ENCODE results near the gene RBFOX2. TPM values are rescaled to one million over a fixed set of nuclear protein-coding genes. Genes with fewer than 3 reads are reported as not detected.
A peak's percentile ranks its signal among the peaks of the same experiment; 100 is the strongest.

The RBFOX2 gene
- total and polyA plus RNA-seq, 3 experiments from 2014 or later = 0.86 to 7.1 (median 6.1) TPM

- H3K4me1 Mint-ChIP-seq = no peaks in the 10 kb centered on the region
These were observed 157.9 kb downstream of the RBFOX2 start for GRCh38 chr22:35870517-35871293.

GRCh38 chr22:35868938-35869337 lies 159.7 kb downstream of the RBFOX2 start:
- no peak for DNase-seq
- no peaks in the 10 kb centered on the region for H3K4me1 Mint-ChIP-seq
- POLR2A ChIA-PET = no interaction called here

More at GRCh38 chr22:35870517-35871293, 157.9 kb downstream of the RBFOX2 start:
- Histone ChIP-seq H3K4me1 (ENCODE audit: insufficient read depth, low read length) (no peaks in the 10 kb centered on the region), H3K9me3 (ENCODE audit: low read length) (no peaks in the 10 kb centered on the region), H3K27ac (ENCODE audit: low read depth, low read length) (no peak overlapping the region), H3K36me3 (ENCODE audit: insufficient read depth, low read length) (no peaks in the 10 kb centered on the region), H3K27me3 (ENCODE audit: insufficient read depth, low read length, poor library complexity, severe bottlenecking) (no peaks in the 10 kb centered on the region), H3K4me3 (ENCODE audit: low read length) (no peak overlapping the region)
- Mint-ChIP-seq H3K27me3 (peaks cover 8 to 42% of the 10 kb centered on the region in 2 donors), H3K27ac (no peak overlapping the region), H3K4me3 (no peak overlapping the region), H3K36me3 (peaks cover 0 to 6% (median 0%) of the 10 kb centered on the region in 3 donors), H3K9me3 (peaks cover 0 to 5% (median 2%) of the 10 kb centered on the region in 5 donors)
- ChIA-PET CTCF (no interaction called here), POLR2A (no interaction called here)
- DNase-seq = no peak

GRCh38 chr22:35866651-35867050 lies 162.0 kb downstream of the RBFOX2 start:
- H3K36me3 Mint-ChIP-seq = no peaks in the 10 kb centered on the region
- Histone ChIP-seq H3K4me1 (ENCODE audit: insufficient read depth, low read length) (no peaks in the 10 kb centered on the region), H3K9me3 (ENCODE audit: low read length) (no peaks in the 10 kb centered on the region), H3K4me3 (ENCODE audit: low read length) (no peak overlapping the region), H3K27me3 (ENCODE audit: insufficient read depth, low read length, poor library complexity, severe bottlenecking) (no peaks in the 10 kb centered on the region), H3K27ac (ENCODE audit: low read depth, low read length) (no peak overlapping the region), H3K36me3 (ENCODE audit: insufficient read depth, low read length) (no peaks in the 10 kb centered on the region)
- ChIA-PET POLR2A (no interaction called here), CTCF (no interaction called here)
- H3K27me3 Mint-ChIP-seq = peaks cover 0 to 15% of the 10 kb centered on the region in 2 donors
- no peak for DNase-seq
- no peak overlapping the region for H3K27ac Mint-ChIP-seq
- no peak overlapping the region for H3K4me3 Mint-ChIP-seq
- H3K4me1 Mint-ChIP-seq = no peaks in the 10 kb centered on the region
- H3K9me3 Mint-ChIP-seq = no peaks in the 10 kb centered on the region

More at GRCh38 chr22:35868938-35869337, 159.7 kb downstream of the RBFOX2 start:
- Histone ChIP-seq H3K27me3 (ENCODE audit: insufficient read depth, low read length, poor library complexity, severe bottlenecking) (no peaks in the 10 kb centered on the region), H3K27ac (ENCODE audit: low read depth, low read length) (no peak overlapping the region), H3K9me3 (ENCODE audit: low read length) (no peaks in the 10 kb centered on the region), H3K4me3 (ENCODE audit: low read length) (no peak overlapping the region), H3K4me1 (ENCODE audit: insufficient read depth, low read length) (no peaks in the 10 kb centered on the region), H3K36me3 (ENCODE audit: insufficient read depth, low read length) (no peaks in the 10 kb centered on the region)
- CTCF ChIA-PET = no interaction called here
- H3K4me3 Mint-ChIP-seq = no peak overlapping the region
- peaks cover 7 to 29% of the 10 kb centered on the region in 2 donors for H3K27me3 Mint-ChIP-seq
- peaks cover 0 to 4% (median 0%) of the 10 kb centered on the region in 3 donors for H3K36me3 Mint-ChIP-seq
- H3K27ac Mint-ChIP-seq = no peak overlapping the region
- no peaks in the 10 kb centered on the region for H3K9me3 Mint-ChIP-seq

- H3K36me3 ChIP-seq (ENCODE audit: insufficient read depth, low read length) = no peaks in the 10 kb centered on the region
- DNase-seq = no peak
- H3K4me1 ChIP-seq (ENCODE audit: insufficient read depth, low read length) = no peaks in the 10 kb centered on the region
- no peaks in the 10 kb centered on the region for H3K4me1 Mint-ChIP-seq
- H3K4me3 Mint-ChIP-seq = no peak overlapping the region
- H3K27me3 ChIP-seq (ENCODE audit: insufficient read depth, low read length, poor library complexity, severe bottlenecking) = no peaks in the 10 kb centered on the region
- H3K27ac Mint-ChIP-seq = no peak overlapping the region
- H3K36me3 Mint-ChIP-seq = no peaks in the 10 kb centered on the region
- ChIA-PET POLR2A (no interaction called here), CTCF (no interaction called here)
- no peaks in the 10 kb centered on the region for H3K9me3 ChIP-seq (ENCODE audit: low read length)
- H3K9me3 Mint-ChIP-seq = no peaks in the 10 kb centered on the region
- H3K27me3 Mint-ChIP-seq = no peaks in the 10 kb centered on the region
- no peak overlapping the region for H3K27ac ChIP-seq (ENCODE audit: low read depth, low read length)
- H3K4me3 ChIP-seq (ENCODE audit: low read length) = no peak overlapping the region
These were observed 164.0 kb downstream of the RBFOX2 start for GRCh38 chr22:35864545-35865165.

GRCh38 chr22:35863432-35863831 lies 165.2 kb downstream of the RBFOX2 start:
- no peaks in the 10 kb centered on the region for H3K9me3 Mint-ChIP-seq
- no peaks in the 10 kb centered on the region for H3K36me3 Mint-ChIP-seq
- H3K4me3 ChIP-seq (ENCODE audit: low read length) = no peak overlapping the region
- no peaks in the 10 kb centered on the region for H3K4me1 ChIP-seq (ENCODE audit: insufficient read depth, low read length)
- H3K27ac ChIP-seq (ENCODE audit: low read depth, low read length) = no peak overlapping the region
- peak overlapping the region in 1 of 7 donors; percentile 10 for H3K4me3 Mint-ChIP-seq
- H3K4me1 Mint-ChIP-seq = no peaks in the 10 kb centered on the region
- no peaks in the 10 kb centered on the region for H3K9me3 ChIP-seq (ENCODE audit: low read length)
- DNase-seq = no peak
- ChIA-PET CTCF (no interaction called here), POLR2A (no interaction called here)
- H3K27me3 ChIP-seq (ENCODE audit: insufficient read depth, low read length, poor library complexity, severe bottlenecking) = no peaks in the 10 kb centered on the region
- no peak overlapping the region for H3K27ac Mint-ChIP-seq
- H3K27me3 Mint-ChIP-seq = no peaks in the 10 kb centered on the region
- H3K36me3 ChIP-seq (ENCODE audit: insufficient read depth, low read length) = no peaks in the 10 kb centered on the region

GRCh38 chr22:35862697-35863096 lies 165.9 kb downstream of the RBFOX2 start:
- Mint-ChIP-seq H3K4me3 (no peak overlapping the region), H3K9me3 (no peaks in the 10 kb centered on the region), H3K27ac (no peak overlapping the region), H3K4me1 (no peaks in the 10 kb centered on the region), H3K27me3 (no peaks in the 10 kb centered on the region), H3K36me3 (no peaks in the 10 kb centered on the region)
- Histone ChIP-seq H3K27me3 (ENCODE audit: insufficient read depth, low read length, poor library complexity, severe bottlenecking) (no peaks in the 10 kb centered on the region), H3K4me1 (ENCODE audit: insufficient read depth, low read length) (no peaks in the 10 kb centered on the region), H3K4me3 (ENCODE audit: low read length) (no peak overlapping the region), H3K36me3 (ENCODE audit: insufficient read depth, low read length) (no peaks in the 10 kb centered on the region), H3K27ac (ENCODE audit: low read depth, low read length) (no peak overlapping the region), H3K9me3 (ENCODE audit: low read length) (no peaks in the 10 kb centered on the region)
- ChIA-PET CTCF (no interaction called here), POLR2A (no interaction called here)
- DNase-seq = no peak

- Histone ChIP-seq H3K36me3 (ENCODE audit: insufficient read depth, low read length) (no peaks in the 10 kb centered on the region), H3K9me3 (ENCODE audit: low read length) (no peaks in the 10 kb centered on the region), H3K4me3 (ENCODE audit: low read length) (no peak overlapping the region), H3K27ac (ENCODE audit: low read depth, low read length) (no peak overlapping the region), H3K27me3 (ENCODE audit: insufficient read depth, low read length, poor library complexity, severe bottlenecking) (no peaks in the 10 kb centered on the region), H3K4me1 (ENCODE audit: insufficient read depth, low read length) (no peaks in the 10 kb centered on the region)
- no peak overlapping the region for H3K4me3 Mint-ChIP-seq
- H3K27ac Mint-ChIP-seq = no peak overlapping the region
- H3K9me3 Mint-ChIP-seq = no peaks in the 10 kb centered on the region
- ChIA-PET POLR2A (no interaction called here), CTCF (no interaction called here)
- H3K36me3 Mint-ChIP-seq = no peaks in the 10 kb centered on the region
- DNase-seq = no peak
- H3K27me3 Mint-ChIP-seq = peaks cover under 1% of the 10 kb centered on the region in 2 donors
- no peaks in the 10 kb centered on the region for H3K4me1 Mint-ChIP-seq
These were observed 167.2 kb downstream of the RBFOX2 start for GRCh38 chr22:35861451-35861850.

- Mint-ChIP-seq H3K27me3 (peaks cover 3 to 4% of the 10 kb centered on the region in 2 donors), H3K27ac (no peak overlapping the region), H3K4me1 (no peaks in the 10 kb centered on the region), H3K9me3 (no peaks in the 10 kb centered on the region), H3K36me3 (no peaks in the 10 kb centered on the region), H3K4me3 (no peak overlapping the region)
- DNase-seq = no peak
- no peaks in the 10 kb centered on the region for H3K4me1 ChIP-seq (ENCODE audit: insufficient read depth, low read length)
- no peaks in the 10 kb centered on the region for H3K27me3 ChIP-seq (ENCODE audit: insufficient read depth, low read length, poor library complexity, severe bottlenecking)
- POLR2A ChIA-PET = no interaction called here
- no peak overlapping the region for H3K27ac ChIP-seq (ENCODE audit: low read depth, low read length)
- H3K4me3 ChIP-seq (ENCODE audit: low read length) = no peak overlapping the region
- CTCF ChIA-PET = no interaction called here
- H3K36me3 ChIP-seq (ENCODE audit: insufficient read depth, low read length) = no peaks in the 10 kb centered on the region
- no peaks in the 10 kb centered on the region for H3K9me3 ChIP-seq (ENCODE audit: low read length)
These were observed 167.8 kb downstream of the RBFOX2 start for GRCh38 chr22:35860837-35861236.
